Sigmoid colon (tissue), 7 donors: ENCODE data around the gene CYSRT1. TPM values are rescaled to one million over a fixed set of nuclear protein-coding genes. Genes with fewer than 3 reads are reported as not detected.

Experiments used
- DNase-seq: peaks from one replicate; pipeline ENCODE4 v3.0.0-alpha.2; 2019
- H3K27ac ChIP-seq, 4 donors: fragments of 200-600 bp; sonication (generic); one replicate each; pipeline ENCODE4 v1.5.1; 2016 to 2019; ENCODE audit warnings: mild to moderate bottlenecking in 1 of 4
- H3K27me3 ChIP-seq, 3 donors: fragments of 200-600 bp; sonication (generic); one replicate each; pipeline ENCODE4 v1.5.1; 2019; ENCODE audit warnings: mild to moderate bottlenecking in 1 of 3
- H3K36me3 ChIP-seq, 4 donors: fragments of 200-600 bp; sonication (generic); one replicate each; pipeline ENCODE4 v1.5.1; 2016 to 2019
- H3K4me1 ChIP-seq, 4 donors: fragments of 200-600 bp; sonication (generic); one replicate each; pipeline ENCODE4 v1.5.1; 2017 to 2019
- H3K4me3 ChIP-seq, 4 donors: fragments of 200-600 bp; sonication (generic); one replicate each; pipeline ENCODE4 v1.5.1; 2017 to 2019; ENCODE audit warnings: mild to moderate bottlenecking in 2 of 4, moderate library complexity in 1 of 4
- H3K9me3 ChIP-seq, 4 donors: fragments of 200-600 bp in 3 of 4; sonication (generic) in 3 of 4; one replicate each; pipeline versions ENCODE4 v1.5.1 to v1.6.1; 2013 to 2019
- EP300 ChIP-seq, 4 donors: sonication (generic); formaldehyde crosslinking; IDR thresholded peaks; one replicate each; pipeline ENCODE4 v1.6.1; 2017; ENCODE audit warnings: antibody characterized with exemption in 4 of 4
- POLR2A ChIP-seq, 2 donors: fragments of 450-650 bp; IDR thresholded peaks; one replicate each; pipeline ENCODE4 v1.6.1; 2016; ENCODE audit warnings: antibody characterized with exemption in 2 of 2, mild to moderate bottlenecking in 2 of 2, moderate library complexity in 2 of 2
- POLR2AphosphoS5 ChIP-seq, 4 donors: sonication (generic); formaldehyde crosslinking; IDR thresholded peaks; one replicate each; pipeline ENCODE4 v1.6.1; 2017; ENCODE audit warnings: antibody characterized with exemption in 4 of 4
- WGBS, 2 donors: extraction: QIAGEN DNeasy Blood & Tissue Kit; methylation state at CpG; one replicate each; pipeline ENCODE4 v1.1.7; 2013; 5-methylcytosine and 5-hydroxymethylcytosine counted together
- intact Hi-C: fragments of 100-400 bp; cut with DNase I; formaldehyde crosslinking; loops from one replicate; pipeline ENCODE4 v1.15.1; 2023
- polyA plus RNA-seq, 3 donors: library from polyadenylated mRNA; stranded (reverse); fragments of 200-250 nt; gene quantifications; one replicate each; pipeline ENCODE4 v1.2.3, GENCODE V29; 2013
- total RNA-seq, 4 donors: library from RNA; depleted of rRNA; stranded (reverse); fragments of >200 nt; gene quantifications; one replicate each; pipeline ENCODE4 v1.1.0, GENCODE V29; 2016
- TF ChIP-seq, protein P1 (sequence below), 4 experiments: fragments of 450-650 bp in 3 of 4; fragments of 200-600 bp in 1 of 4; IDR thresholded peaks; one replicate each; pipeline ENCODE4 v1.5.1; 2016 to 2019; ENCODE audit warnings: antibody characterized with exemption in 4 of 4, mild to moderate bottlenecking in 3 of 4, moderate library complexity in 2 of 4
- donor health status: healthy with polysubstance abuse.
- donor health status: Bipolar disorder and iron deficiency.
- donor health status: healthy.

CYSRT1 gene
- total and polyA plus RNA-seq, 7 donors = 0.33 to 1.2 (median 0.54) TPM; not detected in 4

DNA sequence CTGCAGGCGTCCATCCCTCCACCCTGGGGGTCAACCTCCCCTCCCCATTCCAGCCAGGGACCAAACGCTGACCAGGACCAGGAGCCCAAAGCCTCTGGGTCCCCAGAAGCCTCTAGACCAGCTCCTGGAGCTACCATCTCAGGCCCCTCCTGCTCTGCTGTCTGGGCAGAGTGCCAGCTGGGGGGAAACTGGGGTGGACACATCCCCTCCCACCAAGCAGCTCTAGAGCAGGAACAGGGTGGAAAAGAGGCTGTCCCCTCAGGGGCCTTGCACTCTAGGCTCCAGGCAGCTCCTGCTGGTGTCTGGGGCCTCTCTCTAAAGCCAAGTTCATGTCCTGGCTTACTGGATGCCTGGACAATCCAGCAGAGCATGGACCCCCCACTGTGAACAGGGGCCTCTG lies 32.1 kb upstream of the CYSRT1 start:
- Histone ChIP-seq H3K27me3 (no peaks in the 10 kb centered on the region), H3K4me3 (no peak overlapping the region), H3K4me1 (peaks cover 0 to 33% (median 27%) of the 10 kb centered on the region in 4 donors), H3K9me3 (no peaks in the 10 kb centered on the region), H3K36me3 (peaks cover 0 to 25% (median 9%) of the 10 kb centered on the region in 4 donors), H3K27ac (no peak overlapping the region)
- TF ChIP-seq POLR2A (IDR thresholded peaks at IDR 0.05) = no peak
- TF ChIP-seq POLR2AphosphoS5 (IDR thresholded peaks at IDR 0.05) = no peak
- TF ChIP-seq, protein P1, sequence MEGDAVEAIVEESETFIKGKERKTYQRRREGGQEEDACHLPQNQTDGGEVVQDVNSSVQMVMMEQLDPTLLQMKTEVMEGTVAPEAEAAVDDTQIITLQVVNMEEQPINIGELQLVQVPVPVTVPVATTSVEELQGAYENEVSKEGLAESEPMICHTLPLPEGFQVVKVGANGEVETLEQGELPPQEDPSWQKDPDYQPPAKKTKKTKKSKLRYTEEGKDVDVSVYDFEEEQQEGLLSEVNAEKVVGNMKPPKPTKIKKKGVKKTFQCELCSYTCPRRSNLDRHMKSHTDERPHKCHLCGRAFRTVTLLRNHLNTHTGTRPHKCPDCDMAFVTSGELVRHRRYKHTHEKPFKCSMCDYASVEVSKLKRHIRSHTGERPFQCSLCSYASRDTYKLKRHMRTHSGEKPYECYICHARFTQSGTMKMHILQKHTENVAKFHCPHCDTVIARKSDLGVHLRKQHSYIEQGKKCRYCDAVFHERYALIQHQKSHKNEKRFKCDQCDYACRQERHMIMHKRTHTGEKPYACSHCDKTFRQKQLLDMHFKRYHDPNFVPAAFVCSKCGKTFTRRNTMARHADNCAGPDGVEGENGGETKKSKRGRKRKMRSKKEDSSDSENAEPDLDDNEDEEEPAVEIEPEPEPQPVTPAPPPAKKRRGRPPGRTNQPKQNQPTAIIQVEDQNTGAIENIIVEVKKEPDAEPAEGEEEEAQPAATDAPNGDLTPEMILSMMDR (IDR thresholded peaks at IDR 0.05) = no peak
- TF ChIP-seq EP300 (IDR thresholded peaks at IDR 0.05) = no peak
- intact Hi-C loops = no loop called here
- 88 to 91% methylated on average over 2 of the region's 2 CpGs for WGBS, 2 donors
- no peak for DNase-seq

DNA sequence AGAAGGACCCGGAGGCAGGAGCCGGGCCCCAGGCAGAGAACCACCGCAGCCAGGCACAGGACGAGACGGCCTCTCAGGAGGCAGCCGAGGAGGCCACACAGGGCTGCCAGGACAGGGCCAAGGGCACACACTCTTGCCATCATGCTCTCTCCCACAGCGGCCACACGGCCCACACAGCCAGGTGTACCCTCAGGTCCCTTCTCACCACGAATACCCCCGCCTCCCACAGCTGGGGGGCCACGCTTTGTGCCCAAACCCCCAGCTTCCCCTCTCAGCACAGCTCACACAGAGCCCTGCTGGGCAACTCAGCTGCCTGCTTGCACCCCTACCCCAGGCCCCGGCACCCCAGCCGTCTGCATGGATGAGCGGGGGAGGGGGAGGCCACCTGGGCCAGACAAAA lies 31.2 kb upstream of the CYSRT1 start:
- 77 to 84% methylated on average over 14 of the region's 14 CpGs for WGBS, 2 donors

DNA sequence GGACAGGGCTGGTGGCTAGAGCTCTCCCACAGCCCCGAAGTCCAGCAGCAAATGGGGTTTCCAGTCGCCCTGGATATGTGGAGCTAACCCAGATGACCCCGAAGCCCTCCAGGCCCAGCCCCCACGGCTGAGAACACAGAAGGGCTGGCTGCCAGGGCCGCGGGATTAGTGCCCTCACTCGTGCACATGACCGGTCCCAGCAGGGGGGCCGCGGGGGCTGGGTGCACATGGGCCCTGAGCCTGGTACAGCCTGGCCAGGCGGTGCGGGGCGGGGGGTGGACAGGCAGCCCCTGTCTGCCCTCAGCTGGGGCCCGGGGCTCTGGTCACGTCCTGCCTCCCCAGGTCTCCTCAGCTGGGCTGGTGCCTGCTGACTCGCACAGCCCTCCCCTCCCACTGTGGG lies 30.6 kb upstream of the CYSRT1 start:
- H3K4me3 ChIP-seq = no peak overlapping the region
- H3K4me1 ChIP-seq = peaks cover 0 to 38% (median 36%) of the 10 kb centered on the region in 4 donors
- no peaks in the 10 kb centered on the region for H3K9me3 ChIP-seq
- H3K27ac ChIP-seq = no peak overlapping the region
- WGBS, 2 donors = 18 to 67% methylated on average over 16 of the region's 16 CpGs
- intact Hi-C loops = no loop called here
- peaks cover 0 to 25% (median 9%) of the 10 kb centered on the region in 4 donors for H3K36me3 ChIP-seq
- no peak for DNase-seq
- TF ChIP-seq POLR2A (IDR thresholded peaks at IDR 0.05) (no peak), POLR2AphosphoS5 (IDR thresholded peaks at IDR 0.05) (no peak), EP300 (IDR thresholded peaks at IDR 0.05) (no peak)
- TF ChIP-seq, protein P1 (IDR thresholded peaks at IDR 0.05) = no peak
- no peaks in the 10 kb centered on the region for H3K27me3 ChIP-seq

More for the DNA sequence above, 31.2 kb upstream of the CYSRT1 start:
- Histone ChIP-seq H3K4me3 (no peak overlapping the region), H3K27ac (no peak overlapping the region), H3K36me3 (peaks cover 0 to 25% (median 9%) of the 10 kb centered on the region in 4 donors), H3K27me3 (no peaks in the 10 kb centered on the region), H3K4me1 (peaks cover 0 to 38% (median 34%) of the 10 kb centered on the region in 4 donors), H3K9me3 (no peaks in the 10 kb centered on the region)
- no peak for TF ChIP-seq POLR2A (IDR thresholded peaks at IDR 0.05)
- TF ChIP-seq EP300 (IDR thresholded peaks at IDR 0.05) = no peak
- TF ChIP-seq POLR2AphosphoS5 (IDR thresholded peaks at IDR 0.05) = no peak
- TF ChIP-seq, protein P1 (IDR thresholded peaks at IDR 0.05) = no peak
- intact Hi-C loops = no loop called here
- DNase-seq = no peak

DNA sequence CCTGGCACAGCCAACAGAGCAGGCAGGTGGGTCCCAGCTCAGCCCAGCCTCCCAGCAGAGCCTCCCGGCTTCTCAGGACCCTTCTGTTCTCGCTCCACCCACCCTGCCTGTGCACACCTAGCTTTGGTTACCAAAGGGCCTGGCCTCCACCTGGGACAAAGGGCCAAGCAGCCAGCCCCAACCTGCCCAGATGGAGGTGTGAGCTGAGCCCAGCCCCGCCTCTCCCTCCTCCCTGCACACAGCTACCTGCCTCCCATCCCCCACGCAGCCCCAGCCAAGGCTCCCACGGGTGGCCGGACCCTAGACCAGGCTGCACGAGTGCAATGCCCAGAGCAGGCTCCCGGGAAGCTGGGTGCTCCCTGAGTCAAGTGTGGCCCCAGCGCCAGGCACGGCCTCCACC lies 30.1 kb upstream of the CYSRT1 start:
- intact Hi-C loops = no loop called here
- H3K36me3 ChIP-seq = peaks cover 0 to 24% (median 8%) of the 10 kb centered on the region in 4 donors
- no peaks in the 10 kb centered on the region for H3K9me3 ChIP-seq
- no peak overlapping the region for H3K27ac ChIP-seq
- H3K4me1 ChIP-seq = peaks cover 0 to 38% (median 36%) of the 10 kb centered on the region in 4 donors
- H3K4me3 ChIP-seq = no peak overlapping the region
- DNase-seq = no peak
- H3K27me3 ChIP-seq = no peaks in the 10 kb centered on the region
- 15 to 66% methylated on average over 10 of the region's 10 CpGs for WGBS, 2 donors
- TF ChIP-seq, protein P1 (IDR thresholded peaks at IDR 0.05) = no peak
- TF ChIP-seq POLR2AphosphoS5 (IDR thresholded peaks at IDR 0.05) = no peak
- TF ChIP-seq EP300 (IDR thresholded peaks at IDR 0.05) = no peak
- no peak for TF ChIP-seq POLR2A (IDR thresholded peaks at IDR 0.05)
